Thyroid gland (tissue), 4 donors: ENCODE measurements around the gene TCIRG1.

Experiments used
- POLR2A ChIP-seq, 2 donors: fragments of 450-650 bp; IDR thresholded peaks; one replicate each; pipeline ENCODE4 v1.6.1; 2017; ENCODE audit warnings: antibody characterized with exemption in 2 of 2, mild to moderate bottlenecking in 2 of 2, moderate library complexity in 1 of 2
- TF ChIP-seq, protein P1 (sequence below), 6 experiments: fragments of 200-600 bp in 3 of 6; fragments of 450-650 bp in 3 of 6; sonication (generic) in 3 of 6; IDR thresholded peaks; one replicate each; pipeline ENCODE4 v1.5.1; 2016 to 2019; ENCODE audit warnings: antibody characterized with exemption in 6 of 6, mild to moderate bottlenecking in 2 of 6, inconsistent platforms in 1 of 6, moderate library complexity in 1 of 6

DNA sequence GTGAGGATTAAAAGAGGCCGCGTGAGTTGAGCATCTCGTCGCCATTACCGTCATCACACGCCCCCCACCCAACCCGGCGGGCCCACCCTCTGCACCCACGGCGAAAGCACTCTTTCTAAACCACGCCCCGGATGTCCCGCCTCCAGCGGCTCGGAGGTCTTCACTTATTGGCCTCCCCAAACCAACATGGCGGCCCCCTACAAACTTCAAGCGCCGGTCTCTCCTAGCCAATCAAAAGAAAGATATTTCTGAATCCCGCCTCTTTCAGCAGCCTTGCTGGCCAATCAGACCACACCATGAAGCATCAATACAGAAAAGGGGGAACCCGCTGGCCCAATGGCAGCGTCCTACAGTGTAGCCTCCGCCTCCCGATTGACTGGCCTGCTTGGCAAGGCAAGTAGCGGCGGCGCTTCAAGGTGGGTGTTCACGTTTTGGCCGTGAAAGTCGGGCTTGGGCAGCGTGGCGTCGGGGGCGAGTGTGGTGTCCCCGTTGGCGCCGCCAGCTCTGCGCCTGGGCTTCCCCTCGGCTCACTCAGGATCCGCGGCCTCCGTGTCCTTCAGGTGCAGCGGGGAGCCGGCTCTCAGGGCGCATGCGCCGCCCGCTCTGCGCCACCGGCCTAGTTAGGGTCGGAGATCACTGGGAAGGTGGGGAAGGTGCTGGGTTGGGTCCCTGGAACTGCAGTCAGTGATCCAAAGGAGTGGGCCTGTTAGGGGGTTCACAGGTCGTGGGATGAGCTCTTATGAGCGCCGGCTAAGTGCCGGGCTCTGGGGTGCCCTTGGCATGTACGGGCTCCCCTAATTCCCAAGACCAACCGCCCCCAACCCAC is 8.3 kb upstream of the TCIRG1 start, which contains the start of gene NDUFS8:
- peak in 1 of 2 donors; percentile 78 for TF ChIP-seq POLR2A (IDR thresholded peaks at IDR 0.05)
- TF ChIP-seq, protein P1, sequence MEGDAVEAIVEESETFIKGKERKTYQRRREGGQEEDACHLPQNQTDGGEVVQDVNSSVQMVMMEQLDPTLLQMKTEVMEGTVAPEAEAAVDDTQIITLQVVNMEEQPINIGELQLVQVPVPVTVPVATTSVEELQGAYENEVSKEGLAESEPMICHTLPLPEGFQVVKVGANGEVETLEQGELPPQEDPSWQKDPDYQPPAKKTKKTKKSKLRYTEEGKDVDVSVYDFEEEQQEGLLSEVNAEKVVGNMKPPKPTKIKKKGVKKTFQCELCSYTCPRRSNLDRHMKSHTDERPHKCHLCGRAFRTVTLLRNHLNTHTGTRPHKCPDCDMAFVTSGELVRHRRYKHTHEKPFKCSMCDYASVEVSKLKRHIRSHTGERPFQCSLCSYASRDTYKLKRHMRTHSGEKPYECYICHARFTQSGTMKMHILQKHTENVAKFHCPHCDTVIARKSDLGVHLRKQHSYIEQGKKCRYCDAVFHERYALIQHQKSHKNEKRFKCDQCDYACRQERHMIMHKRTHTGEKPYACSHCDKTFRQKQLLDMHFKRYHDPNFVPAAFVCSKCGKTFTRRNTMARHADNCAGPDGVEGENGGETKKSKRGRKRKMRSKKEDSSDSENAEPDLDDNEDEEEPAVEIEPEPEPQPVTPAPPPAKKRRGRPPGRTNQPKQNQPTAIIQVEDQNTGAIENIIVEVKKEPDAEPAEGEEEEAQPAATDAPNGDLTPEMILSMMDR (IDR thresholded peaks at IDR 0.05): no peak
